ENCODE measurements around the gene CHST10. TPM values are rescaled to one million over a fixed set of nuclear protein-coding genes. Genes with fewer than 3 reads are reported as not detected.

CHST10 gene
- total and polyA plus RNA-seq, 8 donors, result 1.7 to 6.5 (median 3.8) TPM

DNA sequence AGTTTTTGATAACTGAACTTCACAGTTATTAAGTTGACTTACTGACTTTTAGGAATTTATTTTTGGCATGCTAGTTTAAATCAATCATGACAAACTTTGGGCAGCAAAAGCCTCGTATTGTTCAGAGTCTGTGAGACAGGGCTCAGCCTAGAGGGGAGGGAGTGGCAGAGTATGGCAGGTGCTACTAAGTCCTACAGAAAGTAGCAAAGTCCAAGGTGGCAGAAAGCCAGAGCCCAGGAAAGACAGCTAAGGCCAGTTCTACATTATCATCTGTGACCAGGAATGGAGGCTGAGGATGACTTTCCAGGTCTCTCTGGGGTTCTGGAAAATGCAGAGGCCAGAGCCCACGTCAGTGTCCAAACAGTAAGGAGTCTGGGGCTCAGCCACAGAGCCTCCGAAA lies 34.2 kb downstream of the CHST10 start:
- intact Hi-C loops (cut with DNase I), result loop anchor here in 2 of 3 donors (5.0 to 10.0 kb wide), 2 partner anchors 116 to 119 kb away; no protein-coding TSS in a partner anchor
- TF ChIP-seq, protein P1, sequence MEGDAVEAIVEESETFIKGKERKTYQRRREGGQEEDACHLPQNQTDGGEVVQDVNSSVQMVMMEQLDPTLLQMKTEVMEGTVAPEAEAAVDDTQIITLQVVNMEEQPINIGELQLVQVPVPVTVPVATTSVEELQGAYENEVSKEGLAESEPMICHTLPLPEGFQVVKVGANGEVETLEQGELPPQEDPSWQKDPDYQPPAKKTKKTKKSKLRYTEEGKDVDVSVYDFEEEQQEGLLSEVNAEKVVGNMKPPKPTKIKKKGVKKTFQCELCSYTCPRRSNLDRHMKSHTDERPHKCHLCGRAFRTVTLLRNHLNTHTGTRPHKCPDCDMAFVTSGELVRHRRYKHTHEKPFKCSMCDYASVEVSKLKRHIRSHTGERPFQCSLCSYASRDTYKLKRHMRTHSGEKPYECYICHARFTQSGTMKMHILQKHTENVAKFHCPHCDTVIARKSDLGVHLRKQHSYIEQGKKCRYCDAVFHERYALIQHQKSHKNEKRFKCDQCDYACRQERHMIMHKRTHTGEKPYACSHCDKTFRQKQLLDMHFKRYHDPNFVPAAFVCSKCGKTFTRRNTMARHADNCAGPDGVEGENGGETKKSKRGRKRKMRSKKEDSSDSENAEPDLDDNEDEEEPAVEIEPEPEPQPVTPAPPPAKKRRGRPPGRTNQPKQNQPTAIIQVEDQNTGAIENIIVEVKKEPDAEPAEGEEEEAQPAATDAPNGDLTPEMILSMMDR (IDR thresholded peaks at IDR 0.05), result no peak
- 61 to 67% methylated on average over 3 of the region's 3 CpGs for WGBS, 2 donors
- no peaks in the 10 kb centered on the region for H3K36me3 ChIP-seq
- no peak overlapping the region for H3K4me3 ChIP-seq
- DNase-seq (no peak), ATAC-seq (peak in 1 of 4 donors; percentile 29), FAIRE-seq (no peak)
- no peaks in the 10 kb centered on the region for H3K4me1 ChIP-seq
- no peaks in the 10 kb centered on the region for H3K27me3 ChIP-seq
- no peaks in the 10 kb centered on the region for H3K9me3 ChIP-seq
- H3K27ac ChIP-seq, result no peak overlapping the region

DNA sequence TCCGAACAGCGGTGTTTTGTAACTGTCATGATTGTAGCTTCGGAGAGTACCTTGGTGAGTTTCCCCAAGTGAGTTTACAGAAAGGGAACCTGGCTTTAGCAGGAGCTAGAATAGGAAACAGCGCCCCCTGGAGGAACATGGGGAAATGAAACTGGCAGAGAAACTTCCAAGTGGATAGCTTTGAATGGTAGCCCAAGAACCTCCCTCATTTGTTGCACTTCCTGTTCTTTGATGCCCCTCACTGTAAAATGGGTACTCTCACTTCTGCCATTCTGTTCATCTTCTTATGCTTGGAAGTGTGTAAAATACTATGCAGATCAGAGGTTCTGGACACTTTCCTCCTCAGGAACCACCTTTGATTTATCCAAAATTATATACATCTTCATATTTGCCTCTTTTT lies 36.2 kb downstream of the CHST10 start:
- DNase-seq, result peak; percentile 69 to 93 (median 80)
- no peak overlapping the region for H3K27ac ChIP-seq
- peak; percentile 86 to 98 (median 94) for ATAC-seq
- TF ChIP-seq, protein P1 (IDR thresholded peaks at IDR 0.05), result peak; percentile 84 to 94 (median 90)
- 7% methylated on average over 4 of the region's 4 CpGs for WGBS, 2 donors
- FAIRE-seq, result no peak
- no peaks in the 10 kb centered on the region for H3K27me3 ChIP-seq
- no peak overlapping the region for H3K4me3 ChIP-seq
- no peaks in the 10 kb centered on the region for H3K9me3 ChIP-seq
- no peaks in the 10 kb centered on the region for H3K36me3 ChIP-seq
- intact Hi-C loops (cut with DNase I), result loop anchor here (2.0 to 10.0 kb wide), 3 partner anchors 114 to 118 kb away; no protein-coding TSS in a partner anchor
- H3K4me1 ChIP-seq, result no peaks in the 10 kb centered on the region

DNA sequence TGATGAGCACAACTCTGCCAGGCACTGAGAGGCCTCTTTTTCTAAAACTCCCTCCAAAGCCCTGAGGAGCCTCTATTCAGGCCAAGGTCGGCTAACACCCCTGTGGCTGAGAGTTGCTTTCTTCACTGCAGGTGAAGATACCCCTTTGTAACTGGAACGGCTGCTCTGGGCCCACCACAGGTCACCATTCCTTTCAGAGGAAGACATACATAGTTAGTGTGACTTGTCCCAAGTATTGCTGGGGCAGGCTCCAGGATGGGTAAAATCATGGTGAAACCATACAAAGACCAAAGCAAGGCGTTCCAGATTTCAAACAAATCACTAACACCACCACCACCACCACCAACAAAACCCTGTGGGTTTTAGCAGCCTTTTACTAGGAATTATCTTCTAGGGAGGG lies 36.8 kb downstream of the CHST10 start:
- Histone ChIP-seq H3K36me3 (no peaks in the 10 kb centered on the region), H3K27ac (no peak overlapping the region), H3K4me1 (no peaks in the 10 kb centered on the region), H3K27me3 (no peaks in the 10 kb centered on the region), H3K9me3 (no peaks in the 10 kb centered on the region), H3K4me3 (no peak overlapping the region)
- DNase-seq, result no peak
- intact Hi-C loops (cut with DNase I), result loop anchor here (2.0 to 10.0 kb wide), 3 partner anchors 113 to 118 kb away; no protein-coding TSS in a partner anchor
- TF ChIP-seq, protein P1 (IDR thresholded peaks at IDR 0.05), result no peak
- FAIRE-seq, result no peak
- WGBS, 2 donors, result 70 to 76% methylated on average over 3 of the region's 3 CpGs
- no peak for ATAC-seq

DNA sequence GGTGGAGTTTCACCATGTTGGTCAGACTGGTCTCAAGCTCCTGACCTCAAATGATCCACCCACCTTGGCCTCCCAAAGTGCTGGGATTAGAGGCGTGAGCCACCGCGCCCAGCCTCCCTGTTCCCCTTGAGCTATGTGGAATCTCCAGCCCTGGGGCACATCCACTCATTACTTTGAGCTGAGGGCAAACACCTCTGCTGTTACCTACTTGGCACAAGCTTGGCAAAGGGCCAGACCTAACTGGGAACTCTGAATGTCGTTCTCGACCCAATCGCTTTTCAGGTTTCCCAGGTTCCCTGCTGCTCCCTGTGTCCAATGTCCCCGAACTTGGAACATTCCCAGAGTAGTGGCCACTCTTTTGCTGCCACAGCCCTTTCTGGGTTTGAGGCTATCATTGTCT lies 40.6 kb downstream of the CHST10 start:
- DNase-seq (no peak), FAIRE-seq (no peak), ATAC-seq (no peak)
- no peaks in the 10 kb centered on the region for H3K36me3 ChIP-seq
- H3K4me3 ChIP-seq, result no peak overlapping the region
- H3K27ac ChIP-seq, result no peak overlapping the region
- H3K4me1 ChIP-seq, result no peaks in the 10 kb centered on the region
- TF ChIP-seq, protein P1 (IDR thresholded peaks at IDR 0.05), result no peak
- intact Hi-C loops (cut with DNase I), result no loop called here
- 65 to 66% methylated on average over 7 of the region's 7 CpGs for WGBS, 2 donors
- no peaks in the 10 kb centered on the region for H3K27me3 ChIP-seq
- H3K9me3 ChIP-seq, result no peaks in the 10 kb centered on the region

DNA sequence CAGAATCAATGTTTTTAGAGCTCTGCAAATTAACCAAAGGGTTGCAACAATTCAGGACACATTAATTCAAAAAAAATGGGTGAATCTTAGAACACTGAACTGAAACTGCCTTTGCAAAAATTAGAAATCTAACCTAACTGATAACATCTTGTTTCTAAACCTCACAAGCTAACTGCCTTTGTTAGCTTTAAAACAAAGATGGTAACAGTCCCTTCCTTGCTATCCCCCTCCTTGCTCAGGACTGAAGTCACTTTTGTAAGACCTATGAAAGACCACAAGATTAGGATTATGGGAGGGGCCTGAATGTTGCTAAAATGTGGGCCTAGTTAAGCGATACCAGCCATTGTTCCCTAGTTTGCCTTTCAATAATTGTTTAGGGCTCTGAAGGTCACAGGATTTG lies 50.3 kb downstream of the CHST10 start:
- H3K9me3 ChIP-seq, result no peaks in the 10 kb centered on the region
- WGBS, 2 donors, result 92 to 94% methylated on average over 1 of the region's 1 CpG
- H3K4me3 ChIP-seq, result no peak overlapping the region
- no peaks in the 10 kb centered on the region for H3K27me3 ChIP-seq
- no peaks in the 10 kb centered on the region for H3K4me1 ChIP-seq
- no peak for ATAC-seq
- FAIRE-seq, result no peak
- H3K27ac ChIP-seq, result no peak overlapping the region
- intact Hi-C loops (cut with DNase I), result no loop called here
- TF ChIP-seq, protein P1 (IDR thresholded peaks at IDR 0.05), result no peak
- H3K36me3 ChIP-seq, result no peaks in the 10 kb centered on the region
- no peak for DNase-seq

Measured in pancreas (tissue), 10 donors.